GM06990 (cell line): ENCODE measurements around the gene BICD2.
A peak's percentile ranks its signal among the peaks of the same experiment; 100 is the strongest.

ENCODE experiments used
- DNase-seq: peaks from one replicate; pipeline ENCODE4 v3.0.0-alpha.2; 2011; ENCODE audit not compliant: insufficient read length; ENCODE audit errors: extremely low read depth
- H3K27me3 ChIP-seq: replicated peaks from 2 replicates; pipeline ENCODE4 v1.6.0; 2011; ENCODE audit warnings: low read length; ENCODE audit not compliant: control insufficient read depth, insufficient read depth
- H3K36me3 ChIP-seq: 2 replicates; pipeline ENCODE4 v1.5.1; 2011; ENCODE audit warnings: low read length; ENCODE audit not compliant: control insufficient read depth, insufficient read depth
- H3K4me3 ChIP-seq: replicated peaks from 2 replicates; pipeline ENCODE4 v1.5.1; 2011; ENCODE audit warnings: low read depth, mild to moderate bottlenecking, control low read depth, low read length
- CTCF ChIP-seq: IDR thresholded peaks from 2 replicates; pipeline ENCODE4 v1.5.1; 2011; ENCODE audit warnings: low read length, control low read depth, mild to moderate bottlenecking, inconsistent platforms; ENCODE audit not compliant: insufficient read depth, poor library complexity, severe bottlenecking

Gene BICD2

GRCh38 chr9:92729735-92730155 lies 34.9 kb downstream of the BICD2 start:
- Histone ChIP-seq H3K4me3 (no peak overlapping the region), H3K27me3 (no peaks in the 10 kb centered on the region), H3K36me3 (peaks cover 17% of the 10 kb centered on the region)
- TF ChIP-seq CTCF: no peak
- DNase-seq: no peak

GRCh38 chr9:92728831-92729734 lies 35.5 kb downstream of the BICD2 start:
- Histone ChIP-seq H3K36me3 (peaks cover 17% of the 10 kb centered on the region), H3K4me3 (peak overlapping the region; percentile 4; the same call in 1 of the 2 replicates), H3K27me3 (no peaks in the 10 kb centered on the region)
- peak; percentile 68 for TF ChIP-seq CTCF
- peak; percentile 58 for DNase-seq

- Histone ChIP-seq H3K36me3 (peaks cover 17% of the 10 kb centered on the region), H3K4me3 (no peak overlapping the region), H3K27me3 (no peaks in the 10 kb centered on the region)
- no peak for TF ChIP-seq CTCF
- no peak for DNase-seq
These were observed 36.6 kb downstream of the BICD2 start for GRCh38 chr9:92727716-92728700.

GRCh38 chr9:92726971-92727715 lies 37.5 kb downstream of the BICD2 start:
- H3K4me3 ChIP-seq: no peak overlapping the region
- H3K36me3 ChIP-seq: peaks cover 17% of the 10 kb centered on the region
- TF ChIP-seq CTCF: no peak
- no peak for DNase-seq
- no peaks in the 10 kb centered on the region for H3K27me3 ChIP-seq

GRCh38 chr9:92726348-92726747 lies 38.3 kb downstream of the BICD2 start:
- Histone ChIP-seq H3K4me3 (no peak overlapping the region), H3K36me3 (peaks cover 22% of the 10 kb centered on the region), H3K27me3 (no peaks in the 10 kb centered on the region)
- DNase-seq: no peak
- TF ChIP-seq CTCF: no peak
